PFSK-1 (cell line): ENCODE measurements around the gene RASGRP2.
A peak's percentile ranks its signal among the peaks of the same experiment; 100 is the strongest.

Source experiments
- FOXP2 ChIP-seq: optimal IDR thresholded peaks from 2 replicates; pipeline ENCODE3; 2011; ENCODE audit warnings: borderline replicate concordance, control low read depth, inconsistent platforms; ENCODE audit not compliant: insufficient read depth; ENCODE audit errors: extremely low read length, extremely low read depth
- POLR2AphosphoS5 ChIP-seq: IDR thresholded peaks from 2 replicates; pipeline ENCODE4 v1.6.1; 2012; ENCODE audit warnings: low read depth, mild to moderate bottlenecking, control low read depth, low read length, moderate library complexity
- REST ChIP-seq, 2 experiments: IDR thresholded peaks; 2 replicates each; pipeline versions ENCODE4 v1.6.1 to v1.8.0; 2011 to 2012; ENCODE audit warnings: low read depth in 2 of 2, low read length in 2 of 2, control low read depth in 1 of 2, inconsistent platforms in 1 of 2, mild to moderate bottlenecking in 1 of 2, moderate library complexity in 1 of 2; ENCODE audit not compliant: insufficient read depth in 1 of 2
- SIN3A ChIP-seq: IDR thresholded peaks from 2 replicates; pipeline ENCODE4 v1.6.1; 2012; ENCODE audit warnings: mild to moderate bottlenecking, low read length, moderate library complexity, borderline replicate concordance; ENCODE audit not compliant: insufficient read depth
- TAF1 ChIP-seq: IDR thresholded peaks from 2 replicates; pipeline ENCODE4 v1.6.1; 2012; ENCODE audit warnings: low read length, control low read depth, borderline replicate concordance; ENCODE audit not compliant: insufficient read depth

The RASGRP2 gene

GRCh38 chr11:64697663-64698375 is 46.1 kb downstream of the RASGRP2 start:
- TF ChIP-seq REST (IDR thresholded peaks at IDR 0.05; ENCODE audit: insufficient read depth in 1 of 2, low read depth in 2 of 2, low read length in 2 of 2): peak in 1 of 2 experiments; percentile 59; a peak in 1 of 4 replicates
- no peak for TF ChIP-seq SIN3A

GRCh38 chr11:64696045-64696444 is 47.9 kb downstream of the RASGRP2 start:
- no peak for TF ChIP-seq FOXP2
- no peak for TF ChIP-seq POLR2AphosphoS5
- no peak for TF ChIP-seq SIN3A
- no peak for TF ChIP-seq TAF1
- TF ChIP-seq REST (IDR thresholded peaks at IDR 0.05; ENCODE audit: insufficient read depth in 1 of 2, low read depth in 2 of 2, low read length in 2 of 2): no peak

- TF ChIP-seq FOXP2 (no peak), REST (IDR thresholded peaks at IDR 0.05; ENCODE audit: insufficient read depth in 1 of 2, low read depth in 2 of 2, low read length in 2 of 2) (no peak), SIN3A (no peak), TAF1 (no peak), POLR2AphosphoS5 (no peak)
Observed at GRCh38 chr11:64695548-64695947, 48.4 kb downstream of the RASGRP2 start.

GRCh38 chr11:64694821-64695365 is 49.0 kb downstream of the RASGRP2 start:
- TF ChIP-seq SIN3A (no peak), FOXP2 (no peak), TAF1 (no peak), REST (IDR thresholded peaks at IDR 0.05; ENCODE audit: insufficient read depth in 1 of 2, low read depth in 2 of 2, low read length in 2 of 2) (no peak), POLR2AphosphoS5 (no peak)
